MM.1S (cell line): Measurements from ENCODE around the gene ARL6.

ENCODE experiments used
- CTCF ChIP-seq: fragments of 300-600 bp; sonication (generic); IDR thresholded peaks from 2 replicates; pipeline ENCODE4 v1.5.1; 2016; ENCODE audit warnings: antibody characterized with exemption, low read length, mixed read lengths
- EZH2 ChIP-seq: fragments of 300-600 bp; sonication (generic); optimal IDR thresholded peaks from 2 replicates; pipeline ENCODE3; 2017; ENCODE audit warnings: low read depth, mild to moderate bottlenecking, antibody characterized with exemption, low read length, mixed read lengths
- EZH2phosphoT487 ChIP-seq: fragments of 300-600 bp; sonication (generic); IDR thresholded peaks from 2 replicates; pipeline ENCODE4 v1.6.1; 2018; ENCODE audit warnings: antibody characterized with exemption, low read length

- TF ChIP-seq CTCF (no peak), EZH2 (no peak), EZH2phosphoT487 (no peak)
Observed at GRCh38 chr3:97765336-97765735, 778 bp downstream of the ARL6 start.
